ENCODE data around the gene MT1B.
"Not testable (repeated sequence)": the region's sequence is repeated elsewhere in the genome, so short reads cannot be mapped to it uniquely, and the experiment has no call there.

Gene MT1B

DNA sequence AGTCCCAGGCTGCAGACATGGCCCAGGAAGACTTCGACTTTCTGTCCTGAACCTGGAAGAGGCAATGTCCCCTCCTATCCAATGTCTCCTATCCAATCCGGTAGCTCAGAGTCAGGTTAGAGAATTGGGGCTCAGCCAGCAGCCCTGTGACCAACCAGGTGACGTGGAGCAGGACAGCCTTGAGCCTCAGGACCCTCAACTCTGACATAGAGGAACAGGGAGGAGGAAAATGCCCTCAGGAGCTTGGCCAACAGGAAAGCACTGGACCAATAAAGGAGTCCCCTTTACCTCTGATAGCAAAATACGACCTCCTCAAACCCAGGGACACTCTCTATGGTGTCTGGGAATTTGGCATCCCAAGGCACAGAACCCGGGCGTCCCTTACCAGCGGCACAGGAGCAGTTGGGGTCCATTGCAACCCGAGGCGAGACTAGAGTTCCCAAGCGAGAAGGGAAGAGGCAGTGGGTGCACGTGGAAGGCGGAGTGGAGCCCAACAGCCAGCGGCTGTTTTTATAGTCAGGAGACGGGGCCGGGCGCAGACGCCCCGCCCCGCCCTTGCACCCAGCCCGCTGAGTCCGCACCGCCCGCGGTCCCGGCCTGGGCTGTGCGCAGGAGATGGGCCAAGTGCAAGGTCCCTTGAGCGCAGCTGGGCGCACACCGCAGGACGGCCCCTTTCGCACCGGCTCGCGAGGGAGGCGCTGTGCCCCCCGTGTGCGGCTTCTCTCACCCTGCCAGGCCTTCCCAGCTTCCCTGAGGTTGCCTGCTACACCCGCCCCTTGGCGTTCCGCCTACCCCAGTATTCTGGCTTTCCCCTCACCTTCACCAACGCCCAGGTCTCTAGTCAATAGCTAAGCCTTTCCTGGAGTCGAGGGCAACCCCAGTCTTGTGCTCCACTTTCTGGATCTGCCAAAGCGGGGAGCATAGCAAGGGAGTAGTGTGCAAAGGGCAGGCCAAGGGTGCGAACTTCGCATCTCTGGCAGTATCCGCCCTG lies 16.2 kb downstream of the MT1B start, which contains the start of gene MT1G:
MT1G (minus strand) TSS at position 485 of the 991 bp plus-strand sequence; CDS start at position 413, 72 bp downstream.
- no peak for DNase-seq (ENCODE audit: low read depth, low spot score)

DNA sequence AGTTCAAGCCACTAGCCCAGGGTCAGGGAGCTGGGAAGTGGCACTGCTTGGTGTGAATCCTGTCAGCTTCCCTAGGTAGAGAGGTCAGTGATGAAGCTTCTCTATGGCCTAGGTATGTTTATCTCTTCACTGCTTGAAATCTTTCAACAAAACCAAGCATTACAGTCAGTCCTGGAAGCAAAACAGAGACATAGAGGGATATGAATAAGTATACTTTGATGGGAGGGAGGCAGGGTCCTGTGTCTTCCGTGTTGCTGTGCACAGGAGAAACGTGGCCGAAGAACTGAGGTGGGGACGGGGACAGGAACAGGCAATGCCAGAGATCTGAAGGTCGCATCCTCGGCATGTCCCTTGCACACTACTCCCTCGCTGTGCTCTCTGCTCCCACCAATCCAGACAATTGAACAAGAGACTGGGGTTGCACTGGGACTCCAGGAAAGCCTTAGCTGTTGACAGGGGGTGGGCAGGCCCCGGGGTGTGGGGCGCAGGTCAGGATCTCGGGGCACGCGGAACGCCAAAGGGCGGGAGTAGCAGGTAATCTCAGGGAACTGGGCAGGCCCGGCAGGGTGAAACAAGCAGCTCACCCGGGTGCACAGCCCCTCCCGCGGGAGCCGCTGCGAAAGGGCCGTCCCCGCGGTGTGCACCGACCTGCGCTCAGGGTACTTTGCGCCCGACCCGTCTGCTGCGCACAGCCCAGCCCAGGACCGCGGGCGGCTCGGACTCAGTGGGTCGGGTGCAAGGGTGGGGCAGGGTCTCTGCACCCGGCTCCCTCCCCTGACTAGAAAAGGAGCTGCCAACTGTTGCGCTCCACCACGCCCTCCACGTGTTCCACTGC lies 17.5 kb downstream of the MT1B start, which contains the start of gene MT1H:
MT1H (plus strand) TSS at position 810 of the 835 bp plus-strand sequence. CDS start 71 bp downstream, outside the sequence.
- no peak for DNase-seq (ENCODE audit: low read depth, low spot score)

DNA sequence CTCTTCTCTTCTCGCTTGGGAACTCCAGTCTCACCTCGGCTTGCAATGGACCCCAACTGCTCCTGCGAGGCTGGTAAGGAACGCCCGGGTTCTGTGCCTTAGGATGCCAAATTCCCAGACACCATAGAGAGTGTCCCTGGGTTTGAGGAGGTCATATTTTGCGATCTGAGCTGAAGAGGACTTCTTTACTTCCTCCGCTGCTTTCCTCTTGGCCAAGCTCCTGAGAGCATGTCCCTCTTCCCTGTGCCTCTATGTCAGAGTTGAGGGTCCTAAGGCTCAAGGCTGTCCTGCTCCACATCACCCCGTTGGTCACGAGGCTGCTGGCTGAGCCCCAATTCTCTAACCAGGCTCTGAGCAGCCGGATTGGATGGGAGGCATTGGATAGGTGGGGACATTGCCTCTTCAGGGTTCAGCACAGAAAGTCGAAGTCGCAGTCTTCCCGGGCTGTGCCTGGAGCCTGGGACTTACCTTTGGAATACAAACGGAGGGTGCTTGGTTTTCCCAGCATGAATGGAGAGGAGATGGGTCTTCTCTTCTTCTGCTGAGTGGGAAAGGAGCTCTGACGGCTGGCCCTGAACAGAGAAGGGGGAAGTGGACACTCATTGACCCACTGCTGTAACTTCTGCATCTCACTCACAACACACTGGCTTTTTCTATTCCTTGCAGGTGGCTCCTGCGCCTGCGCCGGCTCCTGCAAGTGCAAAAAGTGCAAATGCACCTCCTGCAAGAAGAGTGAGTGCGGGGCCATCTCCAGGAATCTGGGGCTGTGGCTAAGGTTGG lies 18.3 kb downstream of the MT1B start:
- DNase-seq (ENCODE audit: low read depth, low spot score), result no peak

DNA sequence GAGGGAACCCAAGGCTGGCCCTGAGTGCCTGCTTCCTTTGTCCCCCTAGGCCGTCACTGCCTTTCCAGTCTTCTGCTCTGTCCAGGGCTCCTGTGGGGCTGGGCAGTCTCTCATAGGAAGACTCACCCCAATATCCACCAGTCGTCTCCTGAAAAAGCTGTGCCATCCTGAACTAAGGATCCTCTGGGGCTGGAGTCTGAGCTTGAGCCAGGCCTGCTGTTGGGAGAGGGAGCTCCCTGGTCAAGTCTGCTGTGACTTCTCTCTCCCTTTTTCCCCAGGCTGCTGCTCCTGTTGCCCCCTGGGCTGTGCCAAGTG lies 18.9 kb downstream of the MT1B start:
- no peak for DNase-seq (ENCODE audit: low read depth, low spot score)

- not testable (repeated sequence) for DNase-seq (ENCODE audit: low read depth, low spot score)
Observed at GRCh38 chr16:56671691-56672090, 20.0 kb downstream of the MT1B start.

DNA sequence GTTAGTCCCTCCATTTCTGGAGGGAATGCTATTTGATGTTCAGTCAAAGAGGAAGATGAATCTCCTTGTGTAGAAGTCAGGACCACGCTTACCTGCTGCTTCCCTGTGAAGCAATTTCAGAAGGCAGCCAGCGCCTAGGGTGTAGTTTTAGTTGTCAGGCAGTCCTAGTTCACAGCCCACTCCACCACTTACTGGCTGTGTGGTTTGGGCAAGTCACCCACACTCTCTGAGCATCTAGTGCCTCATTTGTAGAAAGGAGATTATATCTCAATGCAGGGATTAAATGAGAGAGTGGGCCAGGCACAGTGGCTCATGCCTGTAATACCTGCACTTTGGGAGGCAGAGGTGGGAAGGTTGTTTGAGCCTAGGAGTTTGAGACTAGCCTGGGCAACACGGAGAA lies 20.5 kb downstream of the MT1B start:
- not testable (repeated sequence) for DNase-seq (ENCODE audit: low read depth, low spot score)

- no peak for DNase-seq (ENCODE audit: low read depth, low spot score)
Observed at GRCh38 chr16:56672761-56673536, 21.3 kb downstream of the MT1B start.

GRCh38 chr16:56673921-56674320 lies 22.2 kb downstream of the MT1B start:
- no peak for DNase-seq (ENCODE audit: low read depth, low spot score)

DNA sequence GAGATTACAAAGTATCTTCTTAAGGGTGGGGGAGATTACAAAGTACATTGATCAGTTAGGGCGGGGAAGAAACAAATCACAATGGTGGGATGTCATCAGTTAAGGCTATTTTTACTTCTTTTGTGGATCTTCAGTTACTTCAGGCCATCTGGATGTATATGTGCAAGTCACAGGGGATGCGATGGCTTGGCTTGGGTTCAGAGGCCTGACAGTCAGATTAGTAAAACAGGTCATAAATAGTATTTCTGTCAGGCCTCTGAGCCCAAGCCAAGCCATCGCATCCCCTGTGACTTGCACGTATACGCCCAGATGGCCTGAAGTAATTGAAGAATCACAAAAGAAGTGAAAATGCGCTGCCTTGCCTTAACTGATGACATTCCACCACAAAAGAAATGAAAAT lies 22.9 kb downstream of the MT1B start:
- not testable (repeated sequence) for DNase-seq (ENCODE audit: low read depth, low spot score)

- no peak for DNase-seq (ENCODE audit: low read depth, low spot score)
Observed at GRCh38 chr16:56675685-56676210, 24.1 kb downstream of the MT1B start.

GRCh38 chr16:56677474-56677873 lies 25.8 kb downstream of the MT1B start:
- no peak for DNase-seq (ENCODE audit: low read depth, low spot score)

GRCh38 chr16:56679078-56679730 lies 27.5 kb downstream of the MT1B start:
- no peak for DNase-seq (ENCODE audit: low read depth, low spot score)

GRCh38 chr16:56679818-56680217 lies 28.1 kb downstream of the MT1B start:
- no peak for DNase-seq (ENCODE audit: low read depth, low spot score)

- DNase-seq (ENCODE audit: low read depth, low spot score), result no peak
Observed at GRCh38 chr16:56681939-56682702, 30.4 kb downstream of the MT1B start, which contains the start of gene MT1X. TSS of gene MT1X (plus strand) at chr16:56682470. CDS start at chr16:56682541, 71 bp downstream.

DNA sequence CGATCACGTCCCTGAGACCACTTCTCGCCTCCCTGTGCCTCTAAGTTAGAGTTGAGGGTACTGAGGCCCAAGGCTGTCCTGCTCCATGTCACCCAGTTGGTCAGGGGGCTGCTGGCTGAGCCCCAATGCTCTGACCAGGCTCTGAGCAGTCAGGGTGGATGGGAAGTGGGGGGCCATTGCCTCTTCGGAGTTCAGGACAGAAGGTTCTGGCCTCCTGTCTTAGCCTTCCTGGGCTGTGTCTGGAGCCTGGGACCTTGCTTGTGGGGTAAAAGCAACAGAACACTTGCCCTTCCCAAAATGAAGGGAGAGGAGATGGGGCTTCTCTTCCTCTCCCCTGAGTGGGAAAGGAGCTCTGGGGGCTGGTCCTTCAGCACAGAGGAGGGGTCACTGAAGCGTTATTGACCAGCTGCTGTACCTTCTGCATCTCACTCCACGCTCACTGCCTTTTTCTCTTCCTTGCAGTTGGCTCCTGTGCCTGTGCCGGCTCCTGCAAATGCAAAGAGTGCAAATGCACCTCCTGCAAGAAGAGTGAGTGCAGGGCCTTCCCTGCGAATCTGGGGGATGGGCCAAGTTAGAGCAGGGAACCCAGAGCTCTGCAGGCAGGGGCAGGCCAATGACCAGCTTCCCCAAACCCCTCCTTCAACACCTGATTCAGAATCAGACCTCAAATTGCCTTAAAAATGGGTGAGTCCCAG lies 31.2 kb downstream of the MT1B start:
- DNase-seq (ENCODE audit: low read depth, low spot score), result no peak

- no peak for DNase-seq (ENCODE audit: low read depth, low spot score)
Observed at GRCh38 chr16:56683424-56684172, 31.9 kb downstream of the MT1B start.

DNA sequence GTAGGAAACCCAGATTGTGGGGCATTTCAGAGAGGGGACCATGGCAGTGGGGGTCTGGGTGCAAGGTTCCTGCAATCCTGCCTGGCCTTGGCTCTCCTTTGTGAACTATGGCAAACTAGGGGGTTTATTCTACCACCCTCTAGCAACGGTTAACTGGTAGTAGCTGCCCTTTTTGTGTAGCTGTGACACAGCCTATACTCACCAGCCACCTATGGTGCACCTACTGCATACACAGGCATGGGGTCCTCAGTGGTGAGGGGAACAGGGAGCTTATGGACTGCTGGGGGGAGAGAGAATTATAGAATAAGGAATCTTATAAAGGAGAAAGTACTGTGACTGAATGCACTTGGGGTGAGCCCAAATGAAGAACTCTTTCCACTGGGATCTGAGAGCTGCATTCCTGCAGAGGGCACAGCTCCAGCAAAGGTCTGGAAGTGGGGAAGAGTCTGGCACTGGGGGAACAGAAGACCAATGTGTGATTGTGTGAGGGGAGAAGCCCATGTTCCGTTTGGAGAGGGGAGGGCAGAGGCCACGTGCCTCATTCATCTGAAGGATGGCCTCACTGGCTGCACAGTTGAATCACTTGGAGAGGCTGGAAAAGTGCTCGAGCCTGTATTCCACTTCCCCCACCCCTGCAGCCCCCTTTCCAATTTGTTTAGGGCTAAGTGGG lies 32.7 kb downstream of the MT1B start:
- no peak for DNase-seq (ENCODE audit: low read depth, low spot score)
